Cardiac fibroblast (primary cell): ENCODE data around the gene TADA2A.

ENCODE experiments used
- DNase-seq, 2 donors: peaks; one replicate each; pipeline versions ENCODE4 v3.0.0 to v3.0.0-alpha.2; 2010; ENCODE audit warnings: low read depth in 2 of 2
- H3K4me3 ChIP-seq, 2 donors: replicated peaks in 1 of 2; 1 replicate in 1 of 2; 2 replicates in 1 of 2; pipeline ENCODE4 v1.5.1; 2011; ENCODE audit warnings: low read depth in 2 of 2, low read length in 2 of 2, mild to moderate bottlenecking in 2 of 2, moderate library complexity in 1 of 2
- TF ChIP-seq, protein P1 (sequence below): IDR thresholded peaks from one replicate; pipeline ENCODE4 v1.5.1; 2011; ENCODE audit warnings: low read depth, mild to moderate bottlenecking, low read length, inconsistent platforms

The TADA2A gene

DNA sequence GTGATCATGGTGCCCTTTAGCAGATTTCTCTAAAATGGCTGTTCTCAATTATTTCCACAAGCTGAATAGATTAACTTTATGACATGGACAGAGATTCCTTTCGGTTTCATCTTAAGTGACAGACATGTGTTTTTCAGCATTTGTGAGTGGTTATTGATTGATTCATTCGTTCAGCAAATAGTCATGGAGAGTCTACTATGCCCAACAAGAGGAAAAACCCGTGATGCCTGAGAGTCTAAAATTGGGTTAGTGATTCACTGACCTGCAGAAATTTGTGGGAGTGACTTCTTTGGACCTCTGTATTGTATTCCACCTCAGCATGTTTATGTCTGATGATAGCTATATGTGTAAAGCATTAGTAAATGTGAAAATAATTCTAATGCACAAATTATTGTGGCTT, 55.0 kb downstream of the TADA2A start:
- TF ChIP-seq, protein P1, sequence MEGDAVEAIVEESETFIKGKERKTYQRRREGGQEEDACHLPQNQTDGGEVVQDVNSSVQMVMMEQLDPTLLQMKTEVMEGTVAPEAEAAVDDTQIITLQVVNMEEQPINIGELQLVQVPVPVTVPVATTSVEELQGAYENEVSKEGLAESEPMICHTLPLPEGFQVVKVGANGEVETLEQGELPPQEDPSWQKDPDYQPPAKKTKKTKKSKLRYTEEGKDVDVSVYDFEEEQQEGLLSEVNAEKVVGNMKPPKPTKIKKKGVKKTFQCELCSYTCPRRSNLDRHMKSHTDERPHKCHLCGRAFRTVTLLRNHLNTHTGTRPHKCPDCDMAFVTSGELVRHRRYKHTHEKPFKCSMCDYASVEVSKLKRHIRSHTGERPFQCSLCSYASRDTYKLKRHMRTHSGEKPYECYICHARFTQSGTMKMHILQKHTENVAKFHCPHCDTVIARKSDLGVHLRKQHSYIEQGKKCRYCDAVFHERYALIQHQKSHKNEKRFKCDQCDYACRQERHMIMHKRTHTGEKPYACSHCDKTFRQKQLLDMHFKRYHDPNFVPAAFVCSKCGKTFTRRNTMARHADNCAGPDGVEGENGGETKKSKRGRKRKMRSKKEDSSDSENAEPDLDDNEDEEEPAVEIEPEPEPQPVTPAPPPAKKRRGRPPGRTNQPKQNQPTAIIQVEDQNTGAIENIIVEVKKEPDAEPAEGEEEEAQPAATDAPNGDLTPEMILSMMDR = no peak
- DNase-seq = peak in 1 of 2 donors; percentile 16
- no peak overlapping the region for H3K4me3 ChIP-seq

GRCh38 chr17:37462492-37462891, 55.8 kb downstream of the TADA2A start:
- no peak for DNase-seq
- TF ChIP-seq, protein P1 = no peak
- no peak overlapping the region for H3K4me3 ChIP-seq

DNA sequence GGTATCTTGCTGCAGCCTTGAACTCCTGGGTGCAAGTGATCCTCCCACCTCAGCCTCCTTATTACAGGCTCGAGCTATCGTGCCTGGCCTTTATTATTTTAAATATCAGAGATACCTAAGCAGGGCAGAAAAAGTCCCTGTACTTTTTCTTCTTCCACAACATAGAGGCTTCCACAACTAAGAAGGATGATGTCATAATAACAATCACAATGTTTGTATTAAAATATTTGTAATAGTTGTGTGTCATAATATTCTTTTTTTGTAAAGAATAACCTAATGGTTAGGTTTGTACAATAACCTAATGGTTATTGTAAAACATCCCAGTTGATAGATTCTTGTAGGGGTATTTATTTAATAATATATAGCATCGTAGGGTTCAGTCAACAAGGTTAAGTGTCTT, 56.4 kb downstream of the TADA2A start:
- TF ChIP-seq, protein P1 = no peak
- DNase-seq = no peak
- H3K4me3 ChIP-seq = no peak overlapping the region

DNA sequence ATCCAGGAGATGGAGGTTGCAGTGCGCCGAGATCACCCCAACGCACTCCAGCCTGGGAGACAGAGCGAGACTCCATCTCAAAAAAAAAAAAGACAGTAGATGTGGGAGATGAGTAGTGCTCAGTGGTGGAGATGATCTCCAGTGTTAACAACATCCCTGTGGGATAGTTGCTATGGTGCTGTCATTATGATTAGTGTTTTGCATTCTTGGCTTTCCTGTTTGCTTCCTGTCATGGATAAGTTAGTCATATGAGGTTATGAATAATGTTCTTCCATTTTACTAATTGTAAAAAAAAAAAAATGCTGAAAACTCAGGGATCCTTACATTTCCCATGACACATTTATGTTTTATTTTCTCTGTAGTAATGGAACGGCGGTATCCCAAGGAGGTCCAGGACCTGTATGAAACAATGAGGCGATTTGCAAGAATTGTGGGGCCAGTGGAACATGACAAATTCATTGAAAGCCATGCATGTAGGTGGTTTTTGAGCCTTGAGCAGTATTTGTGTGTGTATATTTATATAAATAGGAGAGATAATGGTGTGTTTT, 58.5 kb downstream of the TADA2A start:
- DNase-seq = peak; percentile 79 to 93
- H3K4me3 ChIP-seq = no peak overlapping the region
- TF ChIP-seq, protein P1 = no peak

- H3K4me3 ChIP-seq = no peak overlapping the region
- TF ChIP-seq, protein P1 = no peak
- peak in 1 of 2 donors; percentile 13 for DNase-seq
These were observed 59.8 kb downstream of the TADA2A start for GRCh38 chr17:37466471-37466870.

DNA sequence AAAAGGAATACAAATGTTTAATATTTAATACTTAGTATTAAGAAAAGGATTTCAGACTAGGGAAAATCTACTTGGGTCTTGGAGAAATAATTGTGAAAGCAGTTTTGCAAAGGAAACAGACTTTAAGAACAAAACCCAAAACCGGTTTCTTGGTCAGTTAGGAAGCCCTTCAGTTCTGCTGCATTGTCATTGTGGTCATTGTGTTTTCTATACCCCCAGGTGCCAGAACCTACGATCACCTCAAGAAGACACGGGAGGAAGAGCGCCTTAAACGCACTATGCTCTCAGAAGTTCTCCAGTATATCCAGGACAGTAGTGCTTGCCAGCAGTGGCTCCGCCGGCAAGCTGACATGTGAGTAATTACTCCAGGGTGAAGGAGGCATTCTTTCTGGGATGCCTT, 63.5 kb downstream of the TADA2A start:
- no peak overlapping the region for H3K4me3 ChIP-seq

More for the DNA sequence above, 63.5 kb downstream of the TADA2A start:
- TF ChIP-seq, protein P1 = no peak
- DNase-seq = no peak
